Tibial nerve (tissue), 4 donors: ENCODE data around the gene HEMK1. TPM values are rescaled to one million over a fixed set of nuclear protein-coding genes. Genes with fewer than 3 reads are reported as not detected.
A peak's percentile ranks its signal among the peaks of the same experiment; 100 is the strongest.

Experiments
- DNase-seq, 2 donors: peaks; one replicate each; pipeline ENCODE4 v3.0.0-alpha.2; 2019; ENCODE audit warnings: low spot score in 2 of 2
- H3K27ac ChIP-seq, 4 donors: fragments of 200-600 bp; sonication (generic) in 3 of 4; one replicate each; pipeline ENCODE4 v1.5.1; 2017 to 2019; ENCODE audit warnings: mild to moderate bottlenecking in 1 of 4
- H3K27me3 ChIP-seq, 2 donors: fragments of 200-600 bp; sonication (generic) in 1 of 2; one replicate each; pipeline versions ENCODE4 v1.5.1 to v1.6.0; 2017 to 2019
- H3K36me3 ChIP-seq, 3 donors: fragments of 200-600 bp; sonication (generic); one replicate each; pipeline ENCODE4 v1.5.1; 2018 to 2019
- H3K4me1 ChIP-seq, 4 donors: fragments of 200-600 bp; sonication (generic) in 3 of 4; one replicate each; pipeline ENCODE4 v1.5.1; 2017 to 2019
- H3K4me3 ChIP-seq, 4 donors: fragments of 200-600 bp; sonication (generic) in 3 of 4; one replicate each; pipeline ENCODE4 v1.5.1; 2017 to 2019; ENCODE audit warnings: mild to moderate bottlenecking in 1 of 4, moderate library complexity in 1 of 4
- H3K9me3 ChIP-seq, 4 donors: fragments of 200-600 bp; sonication (generic) in 3 of 4; one replicate each; pipeline ENCODE4 v1.5.1; 2017 to 2019
- CTCF ChIP-seq, 5 experiments: fragments of 200-600 bp in 3 of 5; fragments of 450-650 bp in 2 of 5; sonication (generic) in 3 of 5; IDR thresholded peaks; one replicate each; pipeline ENCODE4 v1.5.1; 2016 to 2019; ENCODE audit warnings: antibody characterized with exemption in 5 of 5, mild to moderate bottlenecking in 3 of 5, moderate library complexity in 2 of 5
- EP300 ChIP-seq, 2 donors: sonication (generic); formaldehyde crosslinking; IDR thresholded peaks; one replicate each; pipeline ENCODE4 v1.6.1; 2017; ENCODE audit warnings: antibody characterized with exemption in 2 of 2, mild to moderate bottlenecking in 1 of 2
- POLR2A ChIP-seq, 2 donors: fragments of 450-650 bp; IDR thresholded peaks; one replicate each; pipeline ENCODE4 v1.6.1; 2017; ENCODE audit warnings: antibody characterized with exemption in 2 of 2, mild to moderate bottlenecking in 2 of 2, moderate library complexity in 2 of 2
- WGBS, 2 donors: methylation state at CpG; one replicate each; pipeline ENCODE4 v1.1.5; 2018; 5-methylcytosine and 5-hydroxymethylcytosine counted together
- total RNA-seq, 4 donors: library from RNA; depleted of rRNA; stranded (reverse); fragments of >200 nt; gene quantifications; one replicate each; pipeline ENCODE4 v1.1.0, GENCODE V29; 2016

The HEMK1 gene
- total RNA-seq, 4 donors from 2014 or later, result 6.9 to 10.2 (median 8.8) TPM

GRCh38 chr3:50615190-50615589 is 45.9 kb downstream of the HEMK1 start:
- Histone ChIP-seq H3K27ac (no peak overlapping the region), H3K4me1 (peaks cover 0 to 68% (median 25%) of the 10 kb centered on the region in 4 donors), H3K27me3 (no peaks in the 10 kb centered on the region), H3K4me3 (no peak overlapping the region), H3K36me3 (no peaks in the 10 kb centered on the region), H3K9me3 (no peaks in the 10 kb centered on the region)
- TF ChIP-seq EP300 (IDR thresholded peaks at IDR 0.05) (no peak), POLR2A (IDR thresholded peaks at IDR 0.05) (no peak), CTCF (IDR thresholded peaks at IDR 0.05) (no peak)
- DNase-seq, result no peak
- 73 to 82% methylated on average over 1 of the region's 1 CpG for WGBS, 2 donors

GRCh38 chr3:50616003-50616769 is 46.9 kb downstream of the HEMK1 start:
- Histone ChIP-seq H3K9me3 (no peaks in the 10 kb centered on the region), H3K27ac (peak overlapping the region; percentile 78 to 93 (median 89)), H3K4me3 (peak overlapping the region; percentile 73 to 92 (median 82)), H3K27me3 (no peaks in the 10 kb centered on the region), H3K4me1 (peaks cover 0 to 65% (median 20%) of the 10 kb centered on the region in 4 donors), H3K36me3 (no peaks in the 10 kb centered on the region)
- TF ChIP-seq EP300 (IDR thresholded peaks at IDR 0.05), result no peak
- no peak for TF ChIP-seq POLR2A (IDR thresholded peaks at IDR 0.05)
- TF ChIP-seq CTCF (IDR thresholded peaks at IDR 0.05), result peak; percentile 95 to 98 (median 97)
- DNase-seq, result peak; percentile 59 to 80
- 0 to 1% methylated on average over 23 of the region's 24 CpGs for WGBS, 2 donors

GRCh38 chr3:50616770-50617095 is 47.4 kb downstream of the HEMK1 start:
- TF ChIP-seq EP300 (IDR thresholded peaks at IDR 0.05) (peak in 1 of 2 donors; percentile 48), CTCF (IDR thresholded peaks at IDR 0.05) (no peak), POLR2A (IDR thresholded peaks at IDR 0.05) (peak in 1 of 2 donors; percentile 56)
- DNase-seq, result peak; percentile 84 to 88
- H3K4me3 ChIP-seq, result peak overlapping the region; percentile 73 to 92 (median 82)
- no peaks in the 10 kb centered on the region for H3K9me3 ChIP-seq
- WGBS, 2 donors, result 0% methylated on average over 17 to 22 of the region's 22 CpGs
- H3K27ac ChIP-seq, result peak overlapping the region; percentile 78 to 93 (median 89)
- H3K27me3 ChIP-seq, result no peaks in the 10 kb centered on the region
- H3K4me1 ChIP-seq, result peaks cover 0 to 61% (median 20%) of the 10 kb centered on the region in 4 donors
- H3K36me3 ChIP-seq, result no peaks in the 10 kb centered on the region

GRCh38 chr3:50617096-50617791 is 47.9 kb downstream of the HEMK1 start, which contains the start of gene MAPKAPK3:
MAPKAPK3 (plus strand) TSS chr3:50617151; CDS start chr3:50617566, 415 bp downstream.
- H3K4me3 ChIP-seq, result peak within 1 kb of the TSS; percentile 73 to 92 (median 82)
- 0 to 1% methylated on average over 6 to 20 of the region's 58 CpGs for WGBS, 2 donors
- H3K4me1 ChIP-seq, result peaks cover 0 to 60% (median 19%) of the 10 kb centered on the region in 4 donors
- H3K36me3 ChIP-seq, result peaks cover 0 to 3% (median 0%) of the 10 kb centered on the region in 3 donors
- H3K27me3 ChIP-seq, result no peaks in the 10 kb centered on the region
- peak in 1 of 2 donors; percentile 3 for TF ChIP-seq POLR2A (IDR thresholded peaks at IDR 0.05)
- no peak for TF ChIP-seq CTCF (IDR thresholded peaks at IDR 0.05)
- H3K27ac ChIP-seq, result peak within 1 kb of the TSS; percentile 78 to 93 (median 89)
- no peak for DNase-seq
- H3K9me3 ChIP-seq, result no peaks in the 10 kb centered on the region
